NAMALWA (cell line): ENCODE data around the gene SPECC1L.

Experiments
- DNase-seq: peaks from one replicate; pipeline ENCODE4 v3.0.0-alpha.2; 2015; ENCODE audit warnings: low spot score

The SPECC1L gene

GRCh38 chr22:24398409-24398808, 127.8 kb downstream of the SPECC1L start:
- peak; percentile 34 for DNase-seq

DNA sequence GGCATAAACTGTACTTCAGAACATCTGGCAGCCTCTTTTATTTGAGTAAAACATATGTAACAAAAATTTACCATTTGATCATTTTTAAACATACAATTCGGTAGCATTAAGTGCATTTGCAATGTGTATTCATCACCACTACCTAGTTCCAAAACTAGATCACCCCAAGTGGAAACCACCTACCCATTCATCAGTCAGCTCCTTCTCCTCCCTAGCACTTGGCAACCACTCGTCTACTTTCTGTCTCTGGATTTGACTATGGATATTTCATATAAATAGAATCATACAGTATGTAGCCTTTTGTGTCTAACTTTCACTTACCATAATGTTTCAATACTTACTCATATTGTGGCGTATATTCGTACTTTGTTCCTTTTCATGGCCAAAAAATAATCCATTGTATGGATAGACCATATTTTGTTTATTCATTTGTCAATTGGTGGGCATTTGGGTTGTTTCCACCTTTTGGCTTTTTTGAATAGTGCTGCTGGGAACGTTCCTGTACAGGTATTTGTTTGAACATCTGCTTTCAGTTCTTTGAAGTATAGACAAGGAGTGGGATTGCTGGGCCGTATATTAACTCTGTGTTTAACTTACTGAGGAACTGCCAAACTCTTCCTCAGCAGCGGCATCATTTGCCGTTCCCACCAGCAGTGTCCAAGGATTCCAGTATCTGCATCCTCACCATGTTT, 129.5 kb downstream of the SPECC1L start:
- peak; percentile 49 for DNase-seq

GRCh38 chr22:24400726-24401596, 130.3 kb downstream of the SPECC1L start:
- peak; percentile 85 for DNase-seq

DNA sequence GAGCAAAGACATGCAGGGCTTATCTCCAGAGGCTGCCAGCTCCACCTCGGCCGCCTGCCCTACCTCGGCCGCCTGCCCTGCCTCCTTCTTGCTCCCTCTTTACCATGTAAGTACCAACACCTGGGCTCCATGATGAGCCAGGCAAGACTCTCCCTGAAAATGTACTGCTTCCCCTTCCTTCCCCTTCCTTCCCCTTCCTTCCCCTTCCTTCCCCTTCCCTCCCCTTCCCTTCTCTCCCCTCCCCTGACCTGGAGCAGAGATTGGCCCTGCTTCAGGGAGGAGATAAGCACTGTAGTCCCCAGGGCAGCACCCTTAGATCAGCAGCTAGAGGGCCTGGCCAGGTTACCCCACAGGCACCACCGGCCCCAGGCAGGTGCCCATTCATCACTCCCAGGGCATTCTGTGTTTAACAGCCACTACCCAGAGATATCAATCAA, 131.3 kb downstream of the SPECC1L start:
- DNase-seq, result no peak

- no peak for DNase-seq
These were observed 132.0 kb downstream of the SPECC1L start for GRCh38 chr22:24402460-24403192.

- DNase-seq, result no peak
These were observed 132.7 kb downstream of the SPECC1L start for GRCh38 chr22:24403346-24403745.

GRCh38 chr22:24404561-24405275, 134.1 kb downstream of the SPECC1L start:
- DNase-seq, result no peak

DNA sequence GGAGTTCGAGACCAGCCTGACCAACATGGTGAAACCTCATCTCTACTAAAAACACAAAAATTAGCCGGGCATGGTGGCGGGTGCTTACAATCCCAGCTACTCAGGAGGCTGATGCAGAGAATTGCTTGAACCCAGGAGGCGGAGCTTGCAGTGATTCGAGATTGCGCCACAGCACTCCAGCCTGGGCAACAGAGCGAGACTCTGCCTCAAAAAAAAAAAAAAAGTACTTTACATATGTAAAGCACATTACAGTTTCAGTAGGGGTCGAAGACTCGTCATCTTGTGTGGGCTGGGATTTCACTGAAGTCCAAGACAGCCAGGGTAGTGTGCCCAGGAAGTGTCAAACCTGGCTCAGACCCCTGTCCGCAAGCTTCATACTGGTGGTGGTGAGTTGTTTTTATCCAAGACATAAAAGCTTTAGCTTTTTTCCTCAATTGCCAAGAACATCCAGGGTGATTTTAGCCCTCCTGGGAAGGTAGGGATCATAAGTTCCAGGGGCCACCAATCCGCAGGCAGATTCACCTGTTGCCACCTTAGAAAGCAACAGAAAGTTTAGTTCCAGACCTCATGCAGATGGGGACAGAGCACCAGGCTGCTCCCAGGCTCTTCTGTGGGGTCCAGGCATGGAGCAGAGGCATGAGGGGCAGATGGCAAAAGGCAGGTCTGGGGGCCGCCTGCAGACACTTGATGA, 135.1 kb downstream of the SPECC1L start:
- no peak for DNase-seq

- no peak for DNase-seq
These were observed 136.0 kb downstream of the SPECC1L start for GRCh38 chr22:24406322-24407277.

DNA sequence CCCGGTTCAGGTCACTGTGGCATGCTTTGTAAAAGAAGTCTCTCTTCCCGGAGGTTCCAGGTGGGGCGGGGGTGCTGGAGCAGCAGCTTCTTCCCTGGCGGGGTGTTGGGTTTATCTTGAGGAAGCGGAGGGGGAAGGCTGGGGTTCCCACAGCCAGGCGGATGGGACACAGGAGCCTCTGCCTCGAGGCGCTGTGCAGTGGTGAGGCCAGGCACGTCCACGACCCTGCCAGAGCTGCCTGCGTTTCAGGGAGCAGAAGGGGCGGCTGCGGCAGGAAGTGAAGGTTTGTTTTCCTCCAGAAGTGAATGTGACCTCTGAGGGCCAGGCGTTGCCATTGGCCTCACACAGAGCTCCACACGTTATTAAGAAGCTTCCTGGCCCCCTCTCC, 136.6 kb downstream of the SPECC1L start:
- DNase-seq, result no peak

- no peak for DNase-seq
These were observed 137.3 kb downstream of the SPECC1L start for GRCh38 chr22:24407884-24408283.

- no peak for DNase-seq
These were observed 138.0 kb downstream of the SPECC1L start for GRCh38 chr22:24408630-24409029.

DNA sequence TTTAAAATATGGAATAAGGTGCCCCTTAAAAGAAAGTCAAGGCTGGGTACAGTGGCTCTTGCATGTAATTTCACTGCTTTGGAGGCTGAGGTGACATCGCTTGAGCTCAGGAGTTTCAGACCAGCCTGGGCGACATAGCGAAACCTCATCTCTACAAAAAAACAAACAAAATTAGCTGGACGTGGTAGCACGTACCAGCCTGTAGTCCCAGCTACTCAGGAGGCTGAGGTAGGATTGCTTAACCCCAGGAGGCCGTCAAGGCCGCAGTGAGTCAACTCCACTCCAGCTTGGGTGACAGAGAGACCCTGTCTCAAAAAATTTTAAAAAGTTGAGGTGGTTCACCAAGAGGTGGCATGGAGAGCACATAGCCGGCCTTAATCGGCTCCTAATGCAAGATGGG, 139.1 kb downstream of the SPECC1L start:
- no peak for DNase-seq

DNA sequence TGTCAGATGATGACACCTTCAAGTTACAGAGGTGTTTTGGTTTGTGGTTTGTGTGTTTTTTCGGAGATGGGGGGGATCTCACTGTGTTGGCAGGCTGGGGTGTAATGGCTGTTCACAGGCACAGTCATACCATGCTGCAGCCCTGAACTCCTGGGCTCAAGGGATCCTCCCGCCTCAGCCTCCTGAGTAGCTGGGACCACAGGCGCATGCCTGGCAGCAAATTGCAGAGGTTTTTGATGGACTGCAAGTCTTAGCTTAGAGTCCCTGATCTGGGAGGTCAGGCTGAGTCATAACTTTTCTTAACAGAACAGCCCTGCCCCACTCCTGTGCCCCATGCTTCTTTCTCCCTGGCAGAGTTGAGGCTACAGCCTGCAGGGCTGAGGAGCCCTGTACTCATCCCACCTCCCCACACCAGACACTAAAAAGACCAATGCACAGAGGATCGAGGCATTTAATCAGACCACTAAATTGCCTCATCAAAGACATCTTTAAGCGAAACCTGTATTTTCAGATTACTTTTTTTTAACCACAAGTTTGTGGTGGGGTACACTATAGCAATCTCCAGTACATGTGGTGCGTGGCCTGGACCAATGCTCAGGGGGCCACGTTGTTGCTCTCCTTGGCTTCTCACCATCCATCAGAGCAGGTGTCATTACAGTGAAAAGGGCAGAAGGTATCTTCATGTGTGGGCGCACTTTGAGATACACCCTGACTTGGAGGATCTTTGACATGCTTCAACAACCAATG, 139.7 kb downstream of the SPECC1L start:
- no peak for DNase-seq

- no peak for DNase-seq
These were observed 140.8 kb downstream of the SPECC1L start for GRCh38 chr22:24411256-24412004.

DNA sequence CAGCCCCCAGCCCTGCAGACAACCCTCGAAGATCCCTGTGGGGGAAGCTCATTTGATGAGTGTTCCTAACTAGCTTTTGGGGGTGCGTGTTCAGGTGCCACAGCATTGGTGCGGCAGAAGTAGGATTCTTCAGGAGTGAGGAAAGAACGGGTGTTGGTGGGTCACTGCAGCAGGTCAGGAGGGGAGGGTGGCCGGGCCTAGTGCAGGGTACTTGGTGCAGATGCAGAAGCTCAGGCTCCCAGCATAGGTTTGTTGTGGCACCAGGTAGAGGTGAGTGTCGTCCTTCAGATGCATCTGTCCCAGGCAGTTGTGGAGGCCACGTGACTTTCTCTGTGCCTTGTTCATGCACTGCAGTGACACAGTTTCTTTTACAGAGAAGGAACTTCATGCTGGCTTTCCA, 141.6 kb downstream of the SPECC1L start:
- no peak for DNase-seq

- no peak for DNase-seq
These were observed 142.6 kb downstream of the SPECC1L start for GRCh38 chr22:24413271-24413670.

DNA sequence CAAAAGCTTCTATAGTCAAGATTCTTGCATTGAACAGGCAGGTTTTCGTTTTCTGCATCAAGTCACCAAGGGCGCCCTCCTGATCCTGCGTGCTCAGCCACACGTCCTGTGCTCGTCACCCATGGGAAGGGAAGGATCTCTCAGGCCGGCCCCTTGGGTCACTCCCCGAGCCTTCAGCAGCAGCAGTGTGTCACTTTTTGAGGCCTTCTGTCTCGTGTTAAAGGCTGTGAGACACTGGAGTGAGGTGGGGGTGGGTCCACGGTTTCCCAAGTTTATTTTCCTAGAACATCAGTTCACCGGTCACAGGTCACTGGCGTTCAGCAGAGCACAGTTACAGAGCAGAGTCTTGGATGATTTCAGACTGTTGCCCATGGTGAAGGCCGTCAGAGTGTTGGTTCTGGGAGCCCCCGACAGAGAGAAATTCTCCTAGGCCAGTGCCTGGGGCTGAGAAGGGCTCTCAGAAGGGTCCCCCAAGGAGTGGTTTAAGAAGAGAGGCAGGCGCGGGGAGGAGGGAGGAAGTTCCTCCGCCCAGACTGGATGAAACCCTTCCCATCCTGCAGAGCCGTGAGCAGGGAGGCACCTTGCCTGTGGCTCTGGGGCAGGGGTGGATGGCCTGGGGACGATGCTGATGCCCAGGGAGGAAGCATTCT, 143.2 kb downstream of the SPECC1L start:
- no peak for DNase-seq
